ENCODE measurements around the gene PTCD3.
A peak's percentile ranks its signal among the peaks of the same experiment; 100 is the strongest.

Gene PTCD3

GRCh38 chr2:86105969-86106945 lies at the start of gene PTCD3:
PTCD3 (plus strand) TSS chr2:86106235; CDS start chr2:86106248, 13 bp downstream.
- DNase-seq, result peak; percentile 97

DNA sequence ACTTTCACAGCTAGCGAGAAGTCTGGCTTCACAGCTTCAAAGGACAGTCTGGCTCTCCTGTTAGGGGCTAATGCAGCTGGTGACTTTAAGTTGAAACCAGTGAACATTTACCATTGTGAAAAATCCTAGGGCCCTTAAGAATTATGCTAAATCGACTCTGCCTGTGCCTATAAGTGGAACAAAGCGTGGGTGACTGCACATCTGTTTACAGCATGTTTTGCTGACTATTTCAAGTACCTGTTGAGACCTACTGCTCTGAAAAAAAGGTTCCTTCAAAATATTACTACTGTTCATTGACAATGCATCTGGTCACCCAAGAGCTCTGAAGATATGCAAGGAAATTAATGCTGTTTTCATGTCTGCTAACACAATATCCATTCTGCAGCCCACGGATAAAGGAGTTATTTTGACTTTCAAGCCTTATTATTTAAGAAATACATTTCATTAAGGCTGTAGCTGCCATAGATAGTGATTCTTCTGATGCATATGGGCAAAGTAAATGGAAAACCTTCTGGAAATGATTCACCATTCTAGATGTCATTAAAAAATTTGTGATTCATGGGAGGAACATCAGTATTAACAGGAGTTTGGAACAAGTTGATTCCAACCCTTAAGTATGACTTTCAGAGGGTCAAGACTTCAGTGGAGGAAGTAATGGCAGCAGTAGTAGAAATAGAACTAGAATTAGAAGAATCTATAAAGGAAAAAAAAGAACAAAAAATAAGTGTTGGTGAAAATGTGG lies 49.3 kb upstream of the PTCD3 start:
- DNase-seq, result no peak

- DNase-seq, result no peak
Observed at GRCh38 chr2:86062043-86062442, 44.0 kb upstream of the PTCD3 start.

- no peak for DNase-seq
Observed at GRCh38 chr2:86064006-86064405, 42.0 kb upstream of the PTCD3 start.

GRCh38 chr2:86065512-86065911 lies 40.5 kb upstream of the PTCD3 start:
- DNase-seq, result no peak

- no peak for DNase-seq
Observed at GRCh38 chr2:86066007-86066578, 39.9 kb upstream of the PTCD3 start.

DNA sequence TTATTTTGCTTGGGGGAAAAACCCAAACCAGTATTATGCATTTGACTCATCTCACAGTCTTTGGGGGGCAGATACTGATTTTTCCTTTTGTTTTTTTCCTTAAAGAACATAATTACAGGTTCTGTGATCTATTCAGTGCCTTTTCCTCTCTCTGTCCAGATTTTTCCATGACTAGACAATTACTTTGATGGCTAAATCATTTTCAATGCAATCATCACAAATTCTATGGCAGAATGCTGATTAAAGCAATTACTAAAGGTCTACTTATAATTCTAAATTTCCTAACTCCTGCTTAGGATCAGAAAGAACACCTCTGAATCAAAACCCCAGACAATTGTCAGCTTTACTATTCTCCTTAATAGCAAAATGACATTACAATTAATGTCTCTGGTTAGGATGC lies 39.1 kb upstream of the PTCD3 start:
- DNase-seq, result no peak

DNA sequence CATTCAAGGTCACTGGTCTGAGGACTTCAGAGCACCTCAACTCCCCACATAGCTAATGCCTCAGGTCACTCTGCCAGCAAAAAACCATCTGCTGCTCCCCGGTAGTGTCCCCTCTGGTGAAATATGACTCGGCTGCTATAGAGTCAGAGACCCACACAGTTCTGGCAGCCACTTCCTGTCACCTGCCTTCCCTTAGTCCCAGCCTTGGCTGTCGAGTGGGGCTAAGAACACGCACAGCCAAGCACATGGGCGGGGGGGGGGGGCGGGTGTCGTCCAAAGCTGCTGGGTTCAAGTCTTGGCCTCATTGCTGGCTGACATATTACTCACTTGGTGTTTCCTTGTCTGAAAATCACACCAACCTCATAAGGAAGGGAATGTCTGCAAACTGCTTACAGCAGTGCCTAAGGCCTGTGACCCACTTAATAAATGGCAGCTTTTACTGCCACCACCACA lies 37.9 kb upstream of the PTCD3 start:
- DNase-seq, result no peak

DNA sequence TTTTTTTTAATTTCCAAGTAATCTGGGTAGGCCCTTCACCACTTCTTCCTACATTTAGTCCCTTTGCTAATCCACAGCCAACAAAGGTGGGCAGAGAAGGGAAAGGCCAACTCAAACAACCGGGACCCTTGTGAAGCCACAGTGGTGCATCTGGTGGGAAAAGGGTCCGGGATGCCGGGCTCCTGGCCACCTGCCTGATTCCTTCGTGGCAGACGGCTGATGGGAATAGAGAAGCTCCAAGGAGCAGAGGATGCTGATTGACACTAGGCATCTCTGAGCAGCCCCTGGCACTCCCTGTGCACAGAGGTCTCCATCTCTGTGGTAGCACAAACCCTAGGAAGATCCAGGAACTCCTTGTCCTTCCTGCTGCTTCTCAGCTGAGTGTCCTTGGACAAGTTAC lies 37.4 kb upstream of the PTCD3 start:
- no peak for DNase-seq

GRCh38 chr2:86069091-86069685 lies 36.8 kb upstream of the PTCD3 start:
- no peak for DNase-seq

GRCh38 chr2:86069783-86070339 lies 36.2 kb upstream of the PTCD3 start:
- no peak for DNase-seq

- DNase-seq, result no peak
Observed at GRCh38 chr2:86070868-86071267, 35.2 kb upstream of the PTCD3 start.

GRCh38 chr2:86072271-86072858 lies 33.7 kb upstream of the PTCD3 start:
- peak; percentile 75 for DNase-seq

- DNase-seq, result no peak
Observed at GRCh38 chr2:86073225-86073624, 32.8 kb upstream of the PTCD3 start.

- no peak for DNase-seq
Observed at GRCh38 chr2:86074256-86074655, 31.8 kb upstream of the PTCD3 start.

- DNase-seq, result no peak
Observed at GRCh38 chr2:86074811-86075210, 31.2 kb upstream of the PTCD3 start.

DNA sequence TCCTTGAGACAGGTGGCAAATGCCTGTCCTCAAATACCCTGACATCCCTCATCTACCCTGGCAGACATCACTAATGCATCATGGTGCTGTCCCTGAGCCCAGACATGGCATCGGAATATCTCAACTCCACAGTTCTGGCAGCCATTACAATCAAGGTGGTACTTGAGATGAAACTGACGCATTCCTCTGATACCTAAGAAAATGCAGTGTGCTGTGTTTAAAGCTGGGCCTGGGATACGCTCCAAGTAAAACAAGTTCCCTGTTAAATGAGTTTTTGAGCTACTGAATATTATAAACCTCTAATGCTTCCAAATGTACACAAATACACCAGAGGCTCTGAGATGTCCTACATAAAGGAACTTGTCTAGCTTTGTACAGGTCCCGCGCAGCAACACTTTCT lies 30.1 kb upstream of the PTCD3 start:
- no peak for DNase-seq

DNA sequence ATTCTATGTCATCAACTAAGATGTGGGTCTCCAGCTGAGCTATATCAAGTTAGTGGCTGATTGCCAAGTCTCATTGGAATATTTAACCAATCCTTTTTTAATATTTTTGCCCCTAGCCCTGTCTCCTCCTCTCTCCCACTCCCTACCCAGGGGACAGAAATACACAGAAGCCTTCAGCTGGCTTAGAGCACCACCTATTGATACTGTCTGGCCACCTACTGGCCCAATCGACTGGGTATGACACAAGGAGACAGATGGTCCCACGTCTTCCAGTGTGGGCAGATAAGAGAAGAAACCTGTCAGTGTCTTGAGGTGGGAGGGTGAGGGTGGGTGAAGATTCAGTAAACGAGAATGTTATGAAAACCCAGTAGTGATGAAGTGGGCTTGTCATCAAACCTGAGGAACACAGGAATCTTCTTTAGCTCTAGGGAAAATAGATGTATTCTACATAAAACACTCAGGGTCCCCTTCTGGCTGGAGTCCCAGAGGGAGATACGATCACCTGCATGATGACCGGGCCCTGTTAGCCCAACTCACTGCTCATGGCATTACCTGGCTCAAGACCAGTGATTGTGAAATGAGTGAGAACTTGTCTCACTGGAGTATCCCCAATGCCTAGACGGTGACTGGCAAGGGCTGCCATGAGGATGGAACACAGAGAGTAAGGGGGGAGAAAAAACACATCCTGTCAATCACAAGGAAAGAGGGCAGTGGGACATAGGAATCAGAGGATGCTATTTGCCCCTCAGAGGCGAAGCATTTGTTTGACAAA lies 27.1 kb upstream of the PTCD3 start:
- peak; percentile 88 for DNase-seq

- peak; percentile 64 for DNase-seq
Observed at GRCh38 chr2:86079981-86080911, 25.8 kb upstream of the PTCD3 start.

DNA sequence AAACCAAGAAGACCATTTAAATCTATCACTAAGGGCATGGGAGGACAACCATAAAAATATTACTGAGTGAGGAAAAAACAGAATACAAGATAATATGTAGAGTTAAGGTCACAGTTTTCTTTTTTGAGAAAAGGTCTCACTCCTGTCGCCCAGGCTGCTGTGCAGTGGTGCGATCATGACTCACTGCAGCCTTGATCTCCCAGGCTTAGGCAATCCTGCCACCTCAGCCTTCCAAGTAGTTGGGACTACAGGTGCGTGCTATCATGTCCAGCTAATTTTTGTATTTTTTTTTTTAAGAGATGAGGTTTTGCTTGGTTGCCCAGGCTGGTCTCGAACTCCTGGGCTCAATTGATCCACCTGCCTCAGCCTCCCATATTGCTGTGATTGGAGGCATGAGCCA lies 24.3 kb upstream of the PTCD3 start:
- DNase-seq, result no peak

All from midbrain (tissue), 1 donor.